ENCODE data around the gene ACTRT2. TPM values are rescaled to one million over a fixed set of nuclear protein-coding genes. Genes with fewer than 3 reads are reported as not detected.

Gene ACTRT2
- total RNA-seq, 1 donor from 2014 or later: not detected

DNA sequence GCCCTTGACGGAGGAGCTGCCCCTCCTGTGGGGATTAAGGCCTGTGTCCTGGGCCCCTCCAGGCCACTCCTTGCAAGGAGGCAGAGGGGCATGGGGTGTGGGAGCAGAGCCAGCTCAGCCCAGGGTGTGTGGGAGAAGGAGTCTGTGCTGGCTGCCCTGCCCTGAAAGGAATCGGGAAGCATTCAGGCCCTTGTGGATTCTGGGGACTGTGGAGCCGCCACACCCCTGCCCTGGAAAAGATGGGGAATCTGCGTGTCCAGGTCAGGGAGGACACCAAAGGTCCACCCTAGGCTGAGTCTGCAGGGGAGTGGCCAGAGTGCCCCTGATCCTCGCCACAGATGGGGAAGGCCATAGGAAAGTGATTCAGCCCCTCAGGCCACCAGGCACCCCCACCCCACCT is 31.2 kb downstream of the ACTRT2 start:
- no peaks in the 10 kb centered on the region for H3K36me3 ChIP-seq (ENCODE audit: control insufficient read depth in 3 of 3, insufficient read depth in 3 of 3, low read length in 3 of 3)
- no peak overlapping the region for H3K27ac ChIP-seq (ENCODE audit: low read depth, low read length)
- H3K4me3 ChIP-seq (ENCODE audit: low read length in 3 of 3): no peak overlapping the region
- no peaks in the 10 kb centered on the region for H3K9me3 ChIP-seq (ENCODE audit: control insufficient read depth in 3 of 3, low read length in 3 of 3)
- peaks cover 17 to 33% (median 29%) of the 10 kb centered on the region in 3 donors for H3K27me3 ChIP-seq (ENCODE audit: control insufficient read depth in 3 of 3, insufficient read depth in 3 of 3, low read length in 3 of 3)
- H3K4me1 ChIP-seq (ENCODE audit: control insufficient read depth in 3 of 3, insufficient read depth in 3 of 3, low read length in 3 of 3): no peaks in the 10 kb centered on the region
- H3K9ac ChIP-seq (ENCODE audit: low read depth in 1 of 3, low read length in 3 of 3): no peak overlapping the region

DNA sequence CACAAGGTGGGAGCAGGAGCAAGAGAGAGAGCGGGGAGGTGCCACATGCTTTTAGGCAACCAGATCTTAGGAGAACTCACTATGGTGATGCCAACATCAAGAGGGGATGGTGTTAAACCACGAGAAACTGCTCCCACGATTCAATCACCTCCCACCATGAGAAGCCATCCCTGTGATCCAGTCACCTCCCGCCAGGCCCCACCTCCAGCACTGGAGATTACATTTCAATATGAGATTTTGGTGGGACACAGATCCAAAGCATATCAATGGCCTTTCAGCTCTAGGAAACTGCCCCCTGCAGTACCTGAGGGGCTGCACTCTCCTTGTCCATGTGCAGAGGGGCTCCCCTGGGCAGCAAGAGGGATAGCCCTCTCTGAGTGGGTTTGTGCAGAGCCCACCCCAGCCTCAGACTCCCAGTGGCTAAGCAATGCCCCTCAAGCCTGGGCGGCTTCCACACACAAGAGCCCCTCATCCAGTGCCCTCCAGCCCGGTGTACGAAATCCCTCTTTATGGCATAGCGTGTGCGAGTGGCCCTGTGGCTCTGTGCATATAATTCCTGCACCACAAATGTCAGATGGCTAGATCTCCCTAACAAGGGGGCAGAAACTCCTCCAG is 32.2 kb downstream of the ACTRT2 start:
- peaks cover 23 to 36% (median 33%) of the 10 kb centered on the region in 3 donors for H3K27me3 ChIP-seq (ENCODE audit: control insufficient read depth in 3 of 3, insufficient read depth in 3 of 3, low read length in 3 of 3)
- no peak overlapping the region for H3K4me3 ChIP-seq (ENCODE audit: low read length in 3 of 3)
- H3K9me3 ChIP-seq (ENCODE audit: control insufficient read depth in 3 of 3, low read length in 3 of 3): no peaks in the 10 kb centered on the region
- no peaks in the 10 kb centered on the region for H3K36me3 ChIP-seq (ENCODE audit: control insufficient read depth in 3 of 3, insufficient read depth in 3 of 3, low read length in 3 of 3)
- H3K9ac ChIP-seq (ENCODE audit: low read depth in 1 of 3, low read length in 3 of 3): no peak overlapping the region
- H3K27ac ChIP-seq (ENCODE audit: low read depth, low read length): no peak overlapping the region
- H3K4me1 ChIP-seq (ENCODE audit: control insufficient read depth in 3 of 3, insufficient read depth in 3 of 3, low read length in 3 of 3): no peaks in the 10 kb centered on the region

GRCh38 chr1:3053986-3054385 is 32.7 kb downstream of the ACTRT2 start:
- H3K9me3 ChIP-seq (ENCODE audit: control insufficient read depth in 3 of 3, low read length in 3 of 3): no peaks in the 10 kb centered on the region
- H3K9ac ChIP-seq (ENCODE audit: low read depth in 1 of 3, low read length in 3 of 3): no peak overlapping the region
- no peaks in the 10 kb centered on the region for H3K36me3 ChIP-seq (ENCODE audit: control insufficient read depth in 3 of 3, insufficient read depth in 3 of 3, low read length in 3 of 3)
- peaks cover 27 to 38% (median 36%) of the 10 kb centered on the region in 3 donors for H3K27me3 ChIP-seq (ENCODE audit: control insufficient read depth in 3 of 3, insufficient read depth in 3 of 3, low read length in 3 of 3)
- H3K4me1 ChIP-seq (ENCODE audit: control insufficient read depth in 3 of 3, insufficient read depth in 3 of 3, low read length in 3 of 3): no peaks in the 10 kb centered on the region
- H3K27ac ChIP-seq (ENCODE audit: low read depth, low read length): no peak overlapping the region
- no peak overlapping the region for H3K4me3 ChIP-seq (ENCODE audit: low read length in 3 of 3)

- H3K4me3 ChIP-seq (ENCODE audit: low read length in 3 of 3): no peak overlapping the region
- peaks cover 24 to 36% (median 36%) of the 10 kb centered on the region in 3 donors for H3K27me3 ChIP-seq (ENCODE audit: control insufficient read depth in 3 of 3, insufficient read depth in 3 of 3, low read length in 3 of 3)
- H3K4me1 ChIP-seq (ENCODE audit: control insufficient read depth in 3 of 3, insufficient read depth in 3 of 3, low read length in 3 of 3): no peaks in the 10 kb centered on the region
- H3K9me3 ChIP-seq (ENCODE audit: control insufficient read depth in 3 of 3, low read length in 3 of 3): no peaks in the 10 kb centered on the region
- no peaks in the 10 kb centered on the region for H3K36me3 ChIP-seq (ENCODE audit: control insufficient read depth in 3 of 3, insufficient read depth in 3 of 3, low read length in 3 of 3)
- no peak overlapping the region for H3K9ac ChIP-seq (ENCODE audit: low read depth in 1 of 3, low read length in 3 of 3)
- no peak overlapping the region for H3K27ac ChIP-seq (ENCODE audit: low read depth, low read length)
These were observed 33.2 kb downstream of the ACTRT2 start for GRCh38 chr1:3054474-3054873.

DNA sequence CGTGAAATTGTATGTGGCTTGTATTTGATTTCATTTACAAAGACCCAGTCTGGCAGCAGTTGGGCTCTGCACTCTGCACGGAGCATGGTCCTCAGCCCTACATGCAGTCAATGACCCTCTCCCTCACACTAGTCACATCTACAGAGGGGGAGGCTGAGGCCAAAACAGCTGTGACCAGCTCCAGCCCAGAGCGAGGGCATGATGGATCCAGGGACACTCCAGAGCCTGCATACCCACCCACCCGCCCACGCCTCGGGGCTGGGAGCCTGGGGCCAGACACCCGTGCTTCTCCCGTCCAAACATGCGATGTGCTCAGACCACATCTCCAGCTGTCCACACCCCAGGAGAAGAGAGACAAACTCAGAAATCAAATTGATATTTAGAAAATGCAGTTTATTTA is 33.8 kb downstream of the ACTRT2 start:
- Histone ChIP-seq H3K9me3 (ENCODE audit: control insufficient read depth in 3 of 3, low read length in 3 of 3) (no peaks in the 10 kb centered on the region), H3K27ac (ENCODE audit: low read depth, low read length) (no peak overlapping the region), H3K9ac (ENCODE audit: low read depth in 1 of 3, low read length in 3 of 3) (no peak overlapping the region), H3K27me3 (ENCODE audit: control insufficient read depth in 3 of 3, insufficient read depth in 3 of 3, low read length in 3 of 3) (peaks cover 24 to 36% (median 36%) of the 10 kb centered on the region in 3 donors), H3K4me1 (ENCODE audit: control insufficient read depth in 3 of 3, insufficient read depth in 3 of 3, low read length in 3 of 3) (no peaks in the 10 kb centered on the region), H3K4me3 (ENCODE audit: low read length in 3 of 3) (no peak overlapping the region), H3K36me3 (ENCODE audit: control insufficient read depth in 3 of 3, insufficient read depth in 3 of 3, low read length in 3 of 3) (no peaks in the 10 kb centered on the region)

GRCh38 chr1:3056641-3057040 is 35.4 kb downstream of the ACTRT2 start:
- Histone ChIP-seq H3K27ac (ENCODE audit: low read depth, low read length) (no peak overlapping the region), H3K9me3 (ENCODE audit: control insufficient read depth in 3 of 3, low read length in 3 of 3) (no peaks in the 10 kb centered on the region), H3K4me3 (ENCODE audit: low read length in 3 of 3) (no peak overlapping the region), H3K4me1 (ENCODE audit: control insufficient read depth in 3 of 3, insufficient read depth in 3 of 3, low read length in 3 of 3) (no peaks in the 10 kb centered on the region), H3K9ac (ENCODE audit: low read depth in 1 of 3, low read length in 3 of 3) (no peak overlapping the region), H3K36me3 (ENCODE audit: control insufficient read depth in 3 of 3, insufficient read depth in 3 of 3, low read length in 3 of 3) (no peaks in the 10 kb centered on the region), H3K27me3 (ENCODE audit: control insufficient read depth in 3 of 3, insufficient read depth in 3 of 3, low read length in 3 of 3) (peaks cover 30 to 41% (median 40%) of the 10 kb centered on the region in 3 donors)

DNA sequence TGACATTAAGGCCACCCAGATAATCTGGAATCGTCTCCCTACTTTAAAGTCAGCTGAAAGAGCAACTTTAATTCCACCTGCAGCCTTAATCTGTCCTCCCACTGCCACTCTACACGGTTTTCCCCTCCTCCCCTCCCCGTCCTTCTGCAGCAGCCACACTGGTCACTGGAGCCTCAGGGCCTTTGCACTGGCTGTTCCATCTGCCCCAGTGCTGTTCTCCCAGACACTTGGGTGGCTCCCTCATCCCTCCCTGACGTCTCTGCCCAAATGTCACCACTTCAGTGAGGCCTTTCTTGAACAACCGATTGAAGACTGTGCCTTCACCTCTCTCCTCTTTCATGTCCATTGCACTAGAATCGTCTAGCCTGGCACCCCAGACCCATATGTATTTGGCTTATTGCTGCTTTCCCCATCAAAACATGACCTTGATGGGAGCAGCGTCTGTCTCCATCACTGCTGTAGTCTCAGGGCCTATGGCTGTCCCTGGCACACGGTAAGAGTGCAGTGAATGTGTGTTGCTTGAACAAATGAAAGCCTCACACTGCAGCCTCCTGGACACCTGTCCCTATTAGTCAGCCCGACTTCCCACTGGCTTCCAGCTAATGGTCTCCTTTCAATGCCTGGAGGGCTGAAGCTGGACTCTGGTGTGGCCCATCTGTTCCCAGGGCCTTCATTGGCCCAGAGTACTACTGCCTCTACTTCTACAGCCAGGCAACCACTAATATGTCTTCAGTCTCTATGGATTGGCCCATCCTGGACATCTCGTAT is 37.2 kb downstream of the ACTRT2 start:
- Histone ChIP-seq H3K9ac (ENCODE audit: low read depth in 1 of 3, low read length in 3 of 3) (no peak overlapping the region), H3K27me3 (ENCODE audit: control insufficient read depth in 3 of 3, insufficient read depth in 3 of 3, low read length in 3 of 3) (peaks cover 25 to 40% (median 37%) of the 10 kb centered on the region in 3 donors)

GRCh38 chr1:3060127-3060526 is 38.9 kb downstream of the ACTRT2 start:
- no peaks in the 10 kb centered on the region for H3K9me3 ChIP-seq (ENCODE audit: control insufficient read depth in 3 of 3, low read length in 3 of 3)
- peaks cover 34 to 45% (median 42%) of the 10 kb centered on the region in 3 donors for H3K27me3 ChIP-seq (ENCODE audit: control insufficient read depth in 3 of 3, insufficient read depth in 3 of 3, low read length in 3 of 3)
- no peak overlapping the region for H3K9ac ChIP-seq (ENCODE audit: low read depth in 1 of 3, low read length in 3 of 3)
- no peaks in the 10 kb centered on the region for H3K36me3 ChIP-seq (ENCODE audit: control insufficient read depth in 3 of 3, insufficient read depth in 3 of 3, low read length in 3 of 3)
- H3K27ac ChIP-seq (ENCODE audit: low read depth, low read length): no peak overlapping the region
- H3K4me1 ChIP-seq (ENCODE audit: control insufficient read depth in 3 of 3, insufficient read depth in 3 of 3, low read length in 3 of 3): no peaks in the 10 kb centered on the region
- no peak overlapping the region for H3K4me3 ChIP-seq (ENCODE audit: low read length in 3 of 3)

More for the DNA sequence above, 37.2 kb downstream of the ACTRT2 start:
- H3K27ac ChIP-seq (ENCODE audit: low read depth, low read length): no peak overlapping the region
- no peaks in the 10 kb centered on the region for H3K4me1 ChIP-seq (ENCODE audit: control insufficient read depth in 3 of 3, insufficient read depth in 3 of 3, low read length in 3 of 3)
- H3K9me3 ChIP-seq (ENCODE audit: control insufficient read depth in 3 of 3, low read length in 3 of 3): no peaks in the 10 kb centered on the region
- H3K4me3 ChIP-seq (ENCODE audit: low read length in 3 of 3): no peak overlapping the region
- H3K36me3 ChIP-seq (ENCODE audit: control insufficient read depth in 3 of 3, insufficient read depth in 3 of 3, low read length in 3 of 3): no peaks in the 10 kb centered on the region

GRCh38 chr1:3060601-3061551 is 39.6 kb downstream of the ACTRT2 start:
- Histone ChIP-seq H3K36me3 (ENCODE audit: control insufficient read depth in 3 of 3, insufficient read depth in 3 of 3, low read length in 3 of 3) (no peaks in the 10 kb centered on the region), H3K9ac (ENCODE audit: low read depth in 1 of 3, low read length in 3 of 3) (no peak overlapping the region), H3K4me3 (ENCODE audit: low read length in 3 of 3) (no peak overlapping the region), H3K27ac (ENCODE audit: low read depth, low read length) (no peak overlapping the region), H3K27me3 (ENCODE audit: control insufficient read depth in 3 of 3, insufficient read depth in 3 of 3, low read length in 3 of 3) (peaks cover 42 to 53% (median 48%) of the 10 kb centered on the region in 3 donors), H3K4me1 (ENCODE audit: control insufficient read depth in 3 of 3, insufficient read depth in 3 of 3, low read length in 3 of 3) (no peaks in the 10 kb centered on the region), H3K9me3 (ENCODE audit: control insufficient read depth in 3 of 3, low read length in 3 of 3) (no peaks in the 10 kb centered on the region)

Measured in skeletal muscle tissue (tissue), 4 donors.